Uterus (tissue), 4 donors: ENCODE data around the gene TRIM60. TPM values are rescaled to one million over a fixed set of nuclear protein-coding genes. Genes with fewer than 3 reads are reported as not detected.
"Not testable (repeated sequence)": the region's sequence is repeated elsewhere in the genome, so short reads cannot be mapped to it uniquely, and the experiment has no call there.

Experiments
- DNase-seq, 2 donors: peaks; one replicate each; pipeline ENCODE4 v3.0.0-alpha.2; 2019 to 2020
- H3K27ac ChIP-seq, 2 donors: fragments of 200-600 bp; sonication (generic); 1 replicate in 1 of 2; 2 replicates in 1 of 2; pipeline ENCODE4 v1.5.1; 2016 to 2018
- H3K27me3 ChIP-seq, 2 donors: fragments of 200-600 bp; sonication (generic); one replicate each; pipeline ENCODE4 v1.5.1; 2018 to 2019; ENCODE audit warnings: control low read depth in 1 of 2
- H3K36me3 ChIP-seq, 2 donors: fragments of 200-600 bp; sonication (generic); one replicate each; pipeline ENCODE4 v1.5.1; 2019; ENCODE audit warnings: control low read depth in 1 of 2
- H3K4me1 ChIP-seq, 2 donors: fragments of 200-600 bp; sonication (generic); one replicate each; pipeline ENCODE4 v1.5.1; 2018 to 2019; ENCODE audit warnings: control low read depth in 1 of 2
- H3K4me3 ChIP-seq, 2 donors: fragments of 200-600 bp; sonication (generic); 1 replicate in 1 of 2; 2 replicates in 1 of 2; pipeline ENCODE4 v1.5.1; 2018 to 2019; ENCODE audit warnings: mild to moderate bottlenecking in 1 of 2
- H3K9me3 ChIP-seq, 2 donors: fragments of 200-600 bp; sonication (generic); one replicate each; pipeline ENCODE4 v1.5.1; 2019; ENCODE audit warnings: control low read depth in 1 of 2
- CTCF ChIP-seq, 4 experiments: fragments of 200-600 bp in 2 of 4; fragments of 450-650 bp in 2 of 4; sonication (generic) in 2 of 4; IDR thresholded peaks; one replicate each; pipeline ENCODE4 v1.5.1; 2016 to 2019; ENCODE audit warnings: antibody characterized with exemption in 4 of 4, mild to moderate bottlenecking in 2 of 4, moderate library complexity in 1 of 4
- POLR2A ChIP-seq, 2 donors: fragments of 450-650 bp; IDR thresholded peaks; one replicate each; pipeline ENCODE4 v1.6.1; 2016; ENCODE audit warnings: antibody characterized with exemption in 2 of 2, mild to moderate bottlenecking in 1 of 2, moderate library complexity in 1 of 2
- intact Hi-C: fragments of 100-400 bp; cut with DNase I; formaldehyde crosslinking; loops from one replicate; pipeline ENCODE4 v1.15.1; 2023; ENCODE audit warnings: low total_unique reads
- total RNA-seq, 4 donors: library from RNA; depleted of rRNA in 3 of 4; stranded (reverse); fragments of >200 nt in 3 of 4; gene quantifications; one replicate each; pipeline versions ENCODE4 v1.1.0 to v1.2.4, GENCODE V29; 2014 to 2023
- donor health status: DM: yes; HTN: yes; CAD: no.

TRIM60 gene
- total RNA-seq, 4 donors from 2014 or later, result not detected

- TF ChIP-seq CTCF (IDR thresholded peaks at IDR 0.05) (no peak), POLR2A (IDR thresholded peaks at IDR 0.05) (no peak)
- no peaks in the 10 kb centered on the region for H3K36me3 ChIP-seq
- no peak for DNase-seq
- no peaks in the 10 kb centered on the region for H3K4me1 ChIP-seq
- no peak overlapping the region for H3K27ac ChIP-seq
- H3K4me3 ChIP-seq, result no peak overlapping the region
- intact Hi-C loops, result no loop called here
- H3K27me3 ChIP-seq, result no peaks in the 10 kb centered on the region
- no peaks in the 10 kb centered on the region for H3K9me3 ChIP-seq
Observed at GRCh38 chr4:165058666-165059065, 26.9 kb downstream of the TRIM60 start.

DNA sequence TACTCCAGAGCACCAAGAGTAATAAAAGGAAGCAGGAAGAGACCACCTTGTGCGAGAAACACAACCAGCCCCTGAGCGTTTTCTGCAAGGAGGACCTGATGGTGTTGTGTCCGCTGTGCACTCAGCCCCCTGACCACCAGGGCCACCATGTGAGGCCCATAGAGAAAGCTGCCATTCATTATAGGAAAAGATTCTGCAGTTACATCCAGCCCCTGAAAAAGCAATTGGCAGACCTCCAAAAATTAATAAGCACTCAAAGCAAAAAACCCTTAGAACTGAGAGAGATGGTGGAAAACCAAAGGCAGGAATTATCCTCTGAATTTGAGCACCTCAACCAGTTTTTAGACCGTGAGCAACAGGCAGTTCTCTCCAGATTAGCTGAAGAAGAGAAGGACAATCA, 27.6 kb downstream of the TRIM60 start:
- H3K9me3 ChIP-seq, result no peaks in the 10 kb centered on the region

DNA sequence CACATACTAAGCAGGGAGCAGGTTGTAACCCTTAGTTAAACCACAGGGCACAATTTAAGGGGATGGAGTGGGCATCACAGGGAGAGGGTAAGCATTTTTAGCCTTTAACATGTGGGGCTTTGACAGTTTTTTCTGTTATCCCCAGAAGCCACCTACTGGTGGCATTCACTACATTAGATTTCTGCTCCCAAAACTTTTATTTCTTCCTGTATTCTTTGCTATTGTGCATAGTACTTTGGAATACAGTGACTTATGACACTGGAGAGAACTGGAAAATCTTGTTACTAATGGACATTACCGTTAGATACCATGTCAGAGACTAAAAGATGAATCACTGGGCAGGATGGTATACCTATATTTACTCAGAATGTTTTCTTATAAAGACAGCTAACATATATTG, 29.1 kb downstream of the TRIM60 start:
- H3K9me3 ChIP-seq, result no peaks in the 10 kb centered on the region
- no peak overlapping the region for H3K27ac ChIP-seq
- H3K36me3 ChIP-seq, result no peaks in the 10 kb centered on the region
- intact Hi-C loops, result no loop called here
- no peak for DNase-seq
- no peak for TF ChIP-seq POLR2A (IDR thresholded peaks at IDR 0.05)
- no peak for TF ChIP-seq CTCF (IDR thresholded peaks at IDR 0.05)
- H3K4me1 ChIP-seq, result no peaks in the 10 kb centered on the region
- H3K27me3 ChIP-seq, result no peaks in the 10 kb centered on the region
- H3K4me3 ChIP-seq, result no peak overlapping the region

More for the DNA sequence above, 27.6 kb downstream of the TRIM60 start:
- DNase-seq, result no peak
- TF ChIP-seq POLR2A (IDR thresholded peaks at IDR 0.05), result no peak
- intact Hi-C loops, result no loop called here
- H3K27ac ChIP-seq, result no peak overlapping the region
- no peaks in the 10 kb centered on the region for H3K36me3 ChIP-seq
- no peaks in the 10 kb centered on the region for H3K27me3 ChIP-seq
- no peak overlapping the region for H3K4me3 ChIP-seq
- H3K4me1 ChIP-seq, result no peaks in the 10 kb centered on the region

DNA sequence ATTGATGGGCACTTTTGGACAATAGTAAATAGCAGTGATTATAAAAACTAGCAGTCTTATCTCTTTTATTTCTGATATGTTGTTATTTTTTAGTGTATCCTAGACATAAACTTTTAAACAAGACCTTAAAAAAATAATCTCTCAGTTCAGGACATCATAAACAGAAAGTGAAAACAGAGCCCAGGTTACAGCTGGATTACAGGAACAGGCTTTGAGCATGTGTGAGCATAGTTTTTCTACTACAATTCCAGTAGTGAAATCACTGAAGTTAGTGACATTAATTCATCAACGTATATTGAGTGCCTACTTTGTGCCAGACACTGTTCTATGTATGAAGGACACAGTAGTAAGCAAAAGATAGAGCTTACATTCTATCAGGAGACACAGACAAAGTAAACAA, 38.8 kb downstream of the TRIM60 start:
- Histone ChIP-seq H3K27ac (no peak overlapping the region), H3K27me3 (no peaks in the 10 kb centered on the region), H3K9me3 (no peaks in the 10 kb centered on the region), H3K4me3 (no peak overlapping the region), H3K36me3 (no peaks in the 10 kb centered on the region), H3K4me1 (no peaks in the 10 kb centered on the region)
- no peak for DNase-seq
- intact Hi-C loops, result no loop called here
- TF ChIP-seq POLR2A (IDR thresholded peaks at IDR 0.05) (no peak), CTCF (IDR thresholded peaks at IDR 0.05) (no peak)

DNA sequence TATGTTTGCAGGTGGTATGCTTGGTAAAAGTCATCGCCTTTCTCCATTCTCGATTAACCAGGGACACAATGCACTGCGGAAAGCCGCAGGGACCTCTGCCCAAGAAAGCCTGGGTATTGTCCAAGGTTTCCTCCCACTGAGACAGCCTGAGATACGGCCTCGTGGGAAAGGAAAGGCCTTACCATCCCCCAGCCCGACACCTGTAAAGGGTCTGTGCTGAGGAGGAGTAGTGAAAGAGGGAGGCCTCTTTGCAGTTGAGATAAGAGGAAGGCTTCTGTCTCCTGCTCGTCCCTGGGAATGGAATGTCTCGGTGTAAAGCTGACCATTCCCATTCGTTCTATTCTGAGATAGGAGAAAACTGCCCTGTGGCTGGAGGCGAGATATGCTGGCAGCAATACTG, 41.5 kb downstream of the TRIM60 start:
- H3K4me1 ChIP-seq, H3K4me3 ChIP-seq, H3K36me3 ChIP-seq: not testable (repeated sequence)

GRCh38 chr4:165077034-165077578, 45.3 kb downstream of the TRIM60 start:
- TF ChIP-seq CTCF (IDR thresholded peaks at IDR 0.05) (no peak), POLR2A (IDR thresholded peaks at IDR 0.05) (no peak)
- no peak for DNase-seq
- H3K36me3 ChIP-seq, result no peaks in the 10 kb centered on the region
- H3K4me3 ChIP-seq, result no peak overlapping the region
- no peaks in the 10 kb centered on the region for H3K9me3 ChIP-seq
- intact Hi-C loops, result no loop called here
- H3K27ac ChIP-seq, result no peak overlapping the region
- H3K27me3 ChIP-seq, result no peaks in the 10 kb centered on the region
- no peaks in the 10 kb centered on the region for H3K4me1 ChIP-seq

More for the DNA sequence above, 41.5 kb downstream of the TRIM60 start:
- H3K27ac ChIP-seq, intact Hi-C loops, H3K9me3 ChIP-seq, H3K27me3 ChIP-seq, DNase-seq: not testable (repeated sequence)
